ENCODE measurements around the gene SLC19A1.

SLC19A1 gene

GRCh38 chr21:45576838-45577737 is 34.8 kb upstream of the SLC19A1 start:
- TF ChIP-seq CTCF (conservative IDR thresholded peaks at IDR 0.05; ENCODE audit: control insufficient read depth, insufficient read depth, low read depth, low read length): no peak
- H3K4me3 ChIP-seq (ENCODE audit: control insufficient read depth, low read depth, low read length): no peak overlapping the region
- DNase-seq (ENCODE audit: low read depth): no peak

GRCh38 chr21:45575993-45576837 is 34.0 kb upstream of the SLC19A1 start:
- DNase-seq (ENCODE audit: low read depth): no peak
- no peak overlapping the region for H3K4me3 ChIP-seq (ENCODE audit: control insufficient read depth, low read depth, low read length)
- TF ChIP-seq CTCF (conservative IDR thresholded peaks at IDR 0.05; ENCODE audit: control insufficient read depth, insufficient read depth, low read depth, low read length): no peak

- no peak for TF ChIP-seq CTCF (conservative IDR thresholded peaks at IDR 0.05; ENCODE audit: control insufficient read depth, insufficient read depth, low read depth, low read length)
- H3K4me3 ChIP-seq (ENCODE audit: control insufficient read depth, low read depth, low read length): no peak overlapping the region
- DNase-seq (ENCODE audit: low read depth): no peak
Measured at GRCh38 chr21:45575304-45575992, 33.2 kb upstream of the SLC19A1 start.

- TF ChIP-seq CTCF (conservative IDR thresholded peaks at IDR 0.05; ENCODE audit: control insufficient read depth, insufficient read depth, low read depth, low read length): no peak
- H3K4me3 ChIP-seq (ENCODE audit: control insufficient read depth, low read depth, low read length): no peak overlapping the region
- no peak for DNase-seq (ENCODE audit: low read depth)
Measured at GRCh38 chr21:45574691-45575090, 32.5 kb upstream of the SLC19A1 start.

GRCh38 chr21:45574081-45574501 is 31.9 kb upstream of the SLC19A1 start:
- H3K4me3 ChIP-seq (ENCODE audit: control insufficient read depth, low read depth, low read length): no peak overlapping the region
- DNase-seq (ENCODE audit: low read depth): no peak
- TF ChIP-seq CTCF (conservative IDR thresholded peaks at IDR 0.05; ENCODE audit: control insufficient read depth, insufficient read depth, low read depth, low read length): no peak

- DNase-seq (ENCODE audit: low read depth): no peak
- TF ChIP-seq CTCF (conservative IDR thresholded peaks at IDR 0.05; ENCODE audit: control insufficient read depth, insufficient read depth, low read depth, low read length): no peak
- no peak overlapping the region for H3K4me3 ChIP-seq (ENCODE audit: control insufficient read depth, low read depth, low read length)
Measured at GRCh38 chr21:45573452-45574035, 31.3 kb upstream of the SLC19A1 start.

All from fibroblast of mammary gland (primary cell).